ENCODE measurements around the gene GTF2F2. TPM values are rescaled to one million over a fixed set of nuclear protein-coding genes. Genes with fewer than 3 reads are reported as not detected.

The GTF2F2 gene
- total RNA-seq, 1 experiment from 2014 or later: 33.8 TPM

GRCh38 chr13:45195421-45195820 is 75.1 kb downstream of the GTF2F2 start:
- no peaks in the 10 kb centered on the region for H3K9me3 Mint-ChIP-seq
- H3K27me3 Mint-ChIP-seq (ENCODE audit: low read depth): no peaks in the 10 kb centered on the region
- DNase-seq (ENCODE audit: low spot score): no peak
- ChIA-PET CTCF (no interaction called here), POLR2A (no interaction called here)
- H3K36me3 Mint-ChIP-seq: no peaks in the 10 kb centered on the region
- TF ChIP-seq ATF2 (CRISPR knock-in tag; IDR thresholded peaks at IDR 0.05; ENCODE audit: borderline replicate concordance, low read depth) (no peak), ATF1 (CRISPR knock-in tag; IDR thresholded peaks at IDR 0.05) (no peak), ZNF416 (CRISPR knock-in tag; IDR thresholded peaks at IDR 0.05) (no peak), ZNF532 (CRISPR knock-in tag; IDR thresholded peaks at IDR 0.05; ENCODE audit: borderline replicate concordance) (no peak), NFYB (CRISPR knock-in tag; conservative IDR thresholded peaks at IDR 0.05; ENCODE audit: low read depth) (no peak), FOXP4 (CRISPR knock-in tag; IDR thresholded peaks at IDR 0.05) (no peak), JAZF1 (CRISPR knock-in tag; IDR thresholded peaks at IDR 0.05) (no peak), PREB (CRISPR knock-in tag; IDR thresholded peaks at IDR 0.05; ENCODE audit: borderline replicate concordance) (no peak), SOX15 (CRISPR knock-in tag; IDR thresholded peaks at IDR 0.05) (no peak), ZNF219 (CRISPR knock-in tag; IDR thresholded peaks at IDR 0.05; ENCODE audit: borderline replicate concordance) (no peak), CBFB (CRISPR knock-in tag; IDR thresholded peaks at IDR 0.05; ENCODE audit: low read depth) (no peak), SP1 (CRISPR knock-in tag; conservative IDR thresholded peaks at IDR 0.05) (no peak), IRF1 (CRISPR knock-in tag; IDR thresholded peaks at IDR 0.05) (no peak)
- TF ChIP-seq, protein P1, sequence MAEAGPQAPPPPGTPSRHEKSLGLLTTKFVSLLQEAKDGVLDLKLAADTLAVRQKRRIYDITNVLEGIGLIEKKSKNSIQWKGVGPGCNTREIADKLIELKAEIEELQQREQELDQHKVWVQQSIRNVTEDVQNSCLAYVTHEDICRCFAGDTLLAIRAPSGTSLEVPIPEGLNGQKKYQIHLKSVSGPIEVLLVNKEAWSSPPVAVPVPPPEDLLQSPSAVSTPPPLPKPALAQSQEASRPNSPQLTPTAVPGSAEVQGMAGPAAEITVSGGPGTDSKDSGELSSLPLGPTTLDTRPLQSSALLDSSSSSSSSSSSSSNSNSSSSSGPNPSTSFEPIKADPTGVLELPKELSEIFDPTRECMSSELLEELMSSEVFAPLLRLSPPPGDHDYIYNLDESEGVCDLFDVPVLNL (CRISPR knock-in tag; IDR thresholded peaks at IDR 0.05; ENCODE audit: borderline replicate concordance, low read depth): no peak
- TF ChIP-seq, protein P2, sequence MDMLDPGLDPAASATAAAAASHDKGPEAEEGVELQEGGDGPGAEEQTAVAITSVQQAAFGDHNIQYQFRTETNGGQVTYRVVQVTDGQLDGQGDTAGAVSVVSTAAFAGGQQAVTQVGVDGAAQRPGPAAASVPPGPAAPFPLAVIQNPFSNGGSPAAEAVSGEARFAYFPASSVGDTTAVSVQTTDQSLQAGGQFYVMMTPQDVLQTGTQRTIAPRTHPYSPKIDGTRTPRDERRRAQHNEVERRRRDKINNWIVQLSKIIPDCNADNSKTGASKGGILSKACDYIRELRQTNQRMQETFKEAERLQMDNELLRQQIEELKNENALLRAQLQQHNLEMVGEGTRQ (CRISPR knock-in tag; IDR thresholded peaks at IDR 0.05): no peak
- H3K4me1 Mint-ChIP-seq: peaks cover 30% of the 10 kb centered on the region
- no peak overlapping the region for H3K4me3 Mint-ChIP-seq
- no peak for ATAC-seq
- H3K27ac Mint-ChIP-seq: peak overlapping the region; percentile 10; the same call in 1 of the 2 replicates

All from WTC11 (cell line).